IPS-15b (cell line): ENCODE measurements around the gene PTRH1.

Experiments used
- H3K27me3 ChIP-seq: one replicate; pipeline ENCODE4 v1.6.1; 2013; ENCODE audit warnings: low read length; ENCODE audit not compliant: control insufficient read depth, insufficient read depth
- H3K36me3 ChIP-seq: one replicate; pipeline ENCODE4 v1.6.1; 2013; ENCODE audit warnings: low read length; ENCODE audit not compliant: control insufficient read depth, insufficient read depth
- H3K4me1 ChIP-seq: one replicate; pipeline ENCODE4 v1.6.1; 2013; ENCODE audit warnings: mild to moderate bottlenecking, low read length; ENCODE audit not compliant: control insufficient read depth, insufficient read depth
- H3K4me3 ChIP-seq: one replicate; pipeline ENCODE4 v1.5.1; 2013; ENCODE audit warnings: low read depth, low read length
- H3K9ac ChIP-seq: one replicate; pipeline ENCODE4 v1.6.1; 2013; ENCODE audit warnings: low read depth, mild to moderate bottlenecking, low read length
- H3K9me3 ChIP-seq: one replicate; pipeline ENCODE4 v1.6.1; 2013; ENCODE audit warnings: mild to moderate bottlenecking, low read length; ENCODE audit not compliant: control insufficient read depth, insufficient read depth

Gene PTRH1

GRCh38 chr9:127712867-127713266, 2.6 kb downstream of the PTRH1 start:
- H3K9me3 ChIP-seq, result no peaks in the 10 kb centered on the region
- no peaks in the 10 kb centered on the region for H3K27me3 ChIP-seq
- H3K9ac ChIP-seq, result no peak overlapping the region
- H3K4me3 ChIP-seq, result no peak overlapping the region
- peaks cover 10% of the 10 kb centered on the region for H3K4me1 ChIP-seq
- H3K36me3 ChIP-seq, result no peaks in the 10 kb centered on the region

GRCh38 chr9:127712371-127712770, 3.1 kb downstream of the PTRH1 start:
- Histone ChIP-seq H3K9me3 (no peaks in the 10 kb centered on the region), H3K9ac (no peak overlapping the region), H3K36me3 (no peaks in the 10 kb centered on the region), H3K4me3 (no peak overlapping the region), H3K4me1 (peaks cover 10% of the 10 kb centered on the region), H3K27me3 (no peaks in the 10 kb centered on the region)

GRCh38 chr9:127711831-127712274, 3.6 kb downstream of the PTRH1 start:
- Histone ChIP-seq H3K27me3 (no peaks in the 10 kb centered on the region), H3K36me3 (no peaks in the 10 kb centered on the region), H3K9me3 (no peaks in the 10 kb centered on the region), H3K9ac (no peak overlapping the region), H3K4me3 (no peak overlapping the region), H3K4me1 (peaks cover 10% of the 10 kb centered on the region)

- H3K36me3 ChIP-seq, result no peaks in the 10 kb centered on the region
- H3K27me3 ChIP-seq, result no peaks in the 10 kb centered on the region
- H3K9me3 ChIP-seq, result no peaks in the 10 kb centered on the region
- no peak overlapping the region for H3K9ac ChIP-seq
- H3K4me3 ChIP-seq, result peak overlapping the region; percentile 18
- peaks cover 10% of the 10 kb centered on the region for H3K4me1 ChIP-seq
These were observed 4.2 kb downstream of the PTRH1 start for GRCh38 chr9:127711226-127711701.

- Histone ChIP-seq H3K4me1 (peaks cover 10% of the 10 kb centered on the region), H3K27me3 (no peaks in the 10 kb centered on the region), H3K36me3 (no peaks in the 10 kb centered on the region), H3K9me3 (no peaks in the 10 kb centered on the region), H3K9ac (no peak overlapping the region), H3K4me3 (no peak overlapping the region)
These were observed 5.2 kb downstream of the PTRH1 start for GRCh38 chr9:127710204-127710783.

- Histone ChIP-seq H3K9ac (no peak overlapping the region), H3K4me3 (no peak overlapping the region), H3K4me1 (peaks cover 10% of the 10 kb centered on the region), H3K27me3 (no peaks in the 10 kb centered on the region), H3K36me3 (no peaks in the 10 kb centered on the region), H3K9me3 (no peaks in the 10 kb centered on the region)
These were observed 6.4 kb downstream of the PTRH1 start for GRCh38 chr9:127708952-127709587.

- Histone ChIP-seq H3K9ac (no peak overlapping the region), H3K27me3 (no peaks in the 10 kb centered on the region), H3K4me1 (peaks cover 10% of the 10 kb centered on the region)
These were observed 7.7 kb downstream of the PTRH1 start for GRCh38 chr9:127707766-127708165.

GRCh38 chr9:127706836-127707241, 8.6 kb downstream of the PTRH1 start, which contains the start of gene CFAP157:
TSS of gene CFAP157 (plus strand) at chr9:127706988. CDS start at chr9:127707032, 44 bp downstream.
- no peak within 1 kb of the TSS for H3K4me3 ChIP-seq
- no peak within 1 kb of the TSS for H3K9ac ChIP-seq
- H3K4me1 ChIP-seq, result peaks cover 5% of the 10 kb centered on the region
- no peaks in the 10 kb centered on the region for H3K27me3 ChIP-seq
- H3K36me3 ChIP-seq, result no peaks in the 10 kb centered on the region
- H3K9me3 ChIP-seq, result no peaks in the 10 kb centered on the region

More at GRCh38 chr9:127707766-127708165, 7.7 kb downstream of the PTRH1 start:
- Histone ChIP-seq H3K4me3 (no peak overlapping the region), H3K9me3 (no peaks in the 10 kb centered on the region), H3K36me3 (no peaks in the 10 kb centered on the region)

- H3K9ac ChIP-seq, result no peak overlapping the region
These were observed 9.7 kb downstream of the PTRH1 start for GRCh38 chr9:127705577-127706379.

GRCh38 chr9:127703289-127703946, 12.0 kb downstream of the PTRH1 start:
- Histone ChIP-seq H3K4me3 (no peak overlapping the region), H3K27me3 (no peaks in the 10 kb centered on the region), H3K9ac (no peak overlapping the region), H3K36me3 (no peaks in the 10 kb centered on the region), H3K4me1 (peaks cover 2% of the 10 kb centered on the region), H3K9me3 (no peaks in the 10 kb centered on the region)

More at GRCh38 chr9:127705577-127706379, 9.7 kb downstream of the PTRH1 start:
- Histone ChIP-seq H3K27me3 (no peaks in the 10 kb centered on the region), H3K36me3 (no peaks in the 10 kb centered on the region), H3K4me1 (no peaks in the 10 kb centered on the region), H3K4me3 (no peak overlapping the region), H3K9me3 (no peaks in the 10 kb centered on the region)

GRCh38 chr9:127700594-127701255, 14.7 kb downstream of the PTRH1 start:
- no peaks in the 10 kb centered on the region for H3K9me3 ChIP-seq
- peaks cover 2% of the 10 kb centered on the region for H3K4me1 ChIP-seq
- H3K27me3 ChIP-seq, result no peaks in the 10 kb centered on the region
- no peak overlapping the region for H3K9ac ChIP-seq
- no peak overlapping the region for H3K4me3 ChIP-seq
- H3K36me3 ChIP-seq, result no peaks in the 10 kb centered on the region
